Measurements from ENCODE around the gene SUGP1.

SUGP1 gene

GRCh38 chr19:19227217-19227616 is 93.1 kb downstream of the SUGP1 start:
- TF ChIP-seq EZH2 (IDR thresholded peaks at IDR 0.05; ENCODE audit: borderline replicate concordance, low read length) (no peak), CTCF (IDR thresholded peaks at IDR 0.05; ENCODE audit: low read length) (no peak)
- no peaks in the 10 kb centered on the region for H3K36me3 ChIP-seq (ENCODE audit: insufficient read depth, low read length)
- H3K4me2 ChIP-seq (ENCODE audit: low read length): no peak overlapping the region
- no peak overlapping the region for H3K9ac ChIP-seq (ENCODE audit: low read length)
- no peaks in the 10 kb centered on the region for H3K9me3 ChIP-seq (ENCODE audit: low read length)
- H2AFZ ChIP-seq (ENCODE audit: low read length): no peak overlapping the region
- H4K20me1 ChIP-seq (ENCODE audit: insufficient read depth, low read length): no peaks in the 10 kb centered on the region
- H3K27ac ChIP-seq (ENCODE audit: low read depth, low read length, poor library complexity, severe bottlenecking): no peak overlapping the region
- H3K4me1 ChIP-seq (ENCODE audit: insufficient read depth, low read length, severe bottlenecking): peaks cover 11% of the 10 kb centered on the region
- H3K9me2 ChIP-seq (ENCODE audit: low read depth, low read length): no peaks in the 10 kb centered on the region
- no peak overlapping the region for H3K4me3 ChIP-seq (ENCODE audit: low read depth, low read length, poor library complexity, severe bottlenecking)
- H3K27me3 ChIP-seq (ENCODE audit: insufficient read depth, low read length): peaks cover 11% of the 10 kb centered on the region
- no peaks in the 10 kb centered on the region for H3F3A ChIP-seq (ENCODE audit: insufficient read depth, low read length)
- H3K79me2 ChIP-seq (ENCODE audit: insufficient read depth, low read length): no peaks in the 10 kb centered on the region

GRCh38 chr19:19226663-19227062 is 93.6 kb downstream of the SUGP1 start:
- TF ChIP-seq EZH2 (IDR thresholded peaks at IDR 0.05; ENCODE audit: borderline replicate concordance, low read length) (no peak), CTCF (IDR thresholded peaks at IDR 0.05; ENCODE audit: low read length) (no peak)
- Histone ChIP-seq H4K20me1 (ENCODE audit: insufficient read depth, low read length) (no peaks in the 10 kb centered on the region), H3K9me2 (ENCODE audit: low read depth, low read length) (no peaks in the 10 kb centered on the region), H2AFZ (ENCODE audit: low read length) (no peak overlapping the region), H3K4me1 (ENCODE audit: insufficient read depth, low read length, severe bottlenecking) (peaks cover 11% of the 10 kb centered on the region), H3K79me2 (ENCODE audit: insufficient read depth, low read length) (no peaks in the 10 kb centered on the region), H3K27me3 (ENCODE audit: insufficient read depth, low read length) (peaks cover 11% of the 10 kb centered on the region), H3K4me3 (ENCODE audit: low read depth, low read length, poor library complexity, severe bottlenecking) (no peak overlapping the region), H3K9ac (ENCODE audit: low read length) (no peak overlapping the region), H3K9me3 (ENCODE audit: low read length) (no peaks in the 10 kb centered on the region), H3K27ac (ENCODE audit: low read depth, low read length, poor library complexity, severe bottlenecking) (no peak overlapping the region), H3K4me2 (ENCODE audit: low read length) (no peak overlapping the region), H3K36me3 (ENCODE audit: insufficient read depth, low read length) (no peaks in the 10 kb centered on the region), H3F3A (ENCODE audit: insufficient read depth, low read length) (no peaks in the 10 kb centered on the region)

- Histone ChIP-seq H3K9me3 (ENCODE audit: low read length) (no peaks in the 10 kb centered on the region), H3K4me1 (ENCODE audit: insufficient read depth, low read length, severe bottlenecking) (peaks cover 11% of the 10 kb centered on the region), H3K27me3 (ENCODE audit: insufficient read depth, low read length) (peaks cover 11% of the 10 kb centered on the region), H3K4me2 (ENCODE audit: low read length) (no peak overlapping the region), H2AFZ (ENCODE audit: low read length) (no peak overlapping the region), H3K27ac (ENCODE audit: low read depth, low read length, poor library complexity, severe bottlenecking) (no peak overlapping the region), H3K9ac (ENCODE audit: low read length) (no peak overlapping the region), H3K4me3 (ENCODE audit: low read depth, low read length, poor library complexity, severe bottlenecking) (no peak overlapping the region), H3K36me3 (ENCODE audit: insufficient read depth, low read length) (no peaks in the 10 kb centered on the region), H3F3A (ENCODE audit: insufficient read depth, low read length) (no peaks in the 10 kb centered on the region), H3K79me2 (ENCODE audit: insufficient read depth, low read length) (no peaks in the 10 kb centered on the region), H3K9me2 (ENCODE audit: low read depth, low read length) (no peaks in the 10 kb centered on the region), H4K20me1 (ENCODE audit: insufficient read depth, low read length) (no peaks in the 10 kb centered on the region)
- TF ChIP-seq CTCF (IDR thresholded peaks at IDR 0.05; ENCODE audit: low read length) (no peak), EZH2 (IDR thresholded peaks at IDR 0.05; ENCODE audit: borderline replicate concordance, low read length) (no peak)
These were observed 94.1 kb downstream of the SUGP1 start for GRCh38 chr19:19226204-19226603.

Measured in OCI-LY1 (cell line).